CD4-positive, alpha-beta T cell treated with Interleukin-12 subunit alpha and Interleukin-12 subunit beta, for 1 hour (primary cell): ENCODE data around the gene LRRC14B.

Experiments
- DNase-seq: peaks from one replicate; pipeline ENCODE4 v3.0.0-alpha.2; 2020

Gene LRRC14B

GRCh38 chr5:176296-176823 is 14.9 kb upstream of the LRRC14B start:
- no peak for DNase-seq

GRCh38 chr5:178110-178509 is 13.2 kb upstream of the LRRC14B start:
- DNase-seq: no peak

- no peak for DNase-seq
Observed at GRCh38 chr5:179401-179800, 11.9 kb upstream of the LRRC14B start.

DNA sequence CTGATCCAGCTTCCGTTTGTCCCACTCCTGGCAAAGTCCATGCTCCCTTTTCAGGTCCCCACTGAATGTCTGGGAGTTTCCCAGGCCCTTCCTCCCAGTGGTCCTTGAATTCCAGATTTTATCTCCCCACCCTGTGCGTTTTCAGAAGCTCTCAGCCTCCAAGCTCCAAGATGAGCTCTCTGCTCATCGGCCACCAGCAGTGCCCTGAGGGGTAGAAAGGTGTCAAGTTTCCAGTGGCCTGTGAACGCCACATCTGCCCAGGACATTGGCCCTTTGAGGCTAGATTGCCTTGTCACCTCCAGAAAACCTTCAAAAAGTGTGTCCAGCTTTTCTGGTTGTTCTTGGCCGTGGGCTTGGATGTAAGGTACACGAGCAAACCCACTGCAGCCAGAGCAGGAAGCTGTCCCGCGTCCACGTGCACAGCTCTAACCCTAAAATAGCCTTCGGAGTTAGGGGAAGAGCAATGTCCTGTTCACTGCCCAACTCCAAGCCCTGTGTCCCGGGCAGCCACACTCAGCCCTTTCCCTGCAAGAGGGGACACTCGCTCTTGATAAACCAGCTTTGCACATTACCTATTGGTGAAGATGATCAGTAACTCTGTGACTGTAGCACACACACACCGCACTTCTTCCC is 10.9 kb upstream of the LRRC14B start:
- no peak for DNase-seq

- no peak for DNase-seq
Observed at GRCh38 chr5:181160-181559, 10.1 kb upstream of the LRRC14B start.

GRCh38 chr5:181566-181965 is 9.7 kb upstream of the LRRC14B start:
- no peak for DNase-seq

DNA sequence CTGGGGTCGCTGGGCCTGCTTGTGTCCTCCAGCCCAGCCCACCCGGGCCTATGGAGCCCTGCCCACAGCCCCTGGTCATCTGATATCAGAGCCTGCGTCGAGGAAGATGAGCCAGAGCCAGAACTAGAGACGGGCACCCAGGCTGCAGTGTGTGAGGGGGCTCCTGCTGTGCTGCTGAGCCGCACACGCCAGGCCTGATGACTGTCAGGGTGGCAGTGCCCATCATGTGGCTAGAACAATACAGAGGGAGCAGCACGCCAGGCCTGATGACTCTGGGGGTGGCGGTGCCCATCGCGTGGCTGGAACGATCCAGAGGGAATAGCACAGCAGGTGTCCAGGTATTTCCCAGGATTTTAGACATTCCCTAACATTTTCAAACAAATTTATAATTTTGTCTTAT is 9.2 kb upstream of the LRRC14B start:
- no peak for DNase-seq

DNA sequence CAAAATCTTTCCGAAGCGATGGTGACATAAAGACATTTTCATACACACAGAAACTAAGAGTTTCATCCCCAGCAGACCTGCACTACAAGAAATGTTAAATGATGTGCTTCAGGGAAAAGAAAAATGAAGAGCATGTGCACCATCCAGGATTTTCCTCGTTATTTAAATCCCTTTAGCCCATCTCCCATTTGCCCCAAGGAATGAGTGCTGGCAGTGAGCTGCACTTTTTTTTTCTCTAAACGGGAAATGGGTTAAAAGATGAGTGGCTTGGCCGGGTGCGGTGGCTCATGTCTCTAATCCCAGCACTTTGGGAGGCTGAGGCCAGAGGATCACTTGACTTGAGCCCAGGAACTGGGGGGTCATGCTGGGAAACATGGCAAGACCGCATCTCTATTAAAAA is 6.8 kb upstream of the LRRC14B start:
- DNase-seq: no peak

- no peak for DNase-seq
Observed at GRCh38 chr5:185095-186070, 5.9 kb upstream of the LRRC14B start.

GRCh38 chr5:186091-187041 is 4.9 kb upstream of the LRRC14B start:
- DNase-seq: no peak

- no peak for DNase-seq
Observed at GRCh38 chr5:187042-187431, 4.3 kb upstream of the LRRC14B start.

DNA sequence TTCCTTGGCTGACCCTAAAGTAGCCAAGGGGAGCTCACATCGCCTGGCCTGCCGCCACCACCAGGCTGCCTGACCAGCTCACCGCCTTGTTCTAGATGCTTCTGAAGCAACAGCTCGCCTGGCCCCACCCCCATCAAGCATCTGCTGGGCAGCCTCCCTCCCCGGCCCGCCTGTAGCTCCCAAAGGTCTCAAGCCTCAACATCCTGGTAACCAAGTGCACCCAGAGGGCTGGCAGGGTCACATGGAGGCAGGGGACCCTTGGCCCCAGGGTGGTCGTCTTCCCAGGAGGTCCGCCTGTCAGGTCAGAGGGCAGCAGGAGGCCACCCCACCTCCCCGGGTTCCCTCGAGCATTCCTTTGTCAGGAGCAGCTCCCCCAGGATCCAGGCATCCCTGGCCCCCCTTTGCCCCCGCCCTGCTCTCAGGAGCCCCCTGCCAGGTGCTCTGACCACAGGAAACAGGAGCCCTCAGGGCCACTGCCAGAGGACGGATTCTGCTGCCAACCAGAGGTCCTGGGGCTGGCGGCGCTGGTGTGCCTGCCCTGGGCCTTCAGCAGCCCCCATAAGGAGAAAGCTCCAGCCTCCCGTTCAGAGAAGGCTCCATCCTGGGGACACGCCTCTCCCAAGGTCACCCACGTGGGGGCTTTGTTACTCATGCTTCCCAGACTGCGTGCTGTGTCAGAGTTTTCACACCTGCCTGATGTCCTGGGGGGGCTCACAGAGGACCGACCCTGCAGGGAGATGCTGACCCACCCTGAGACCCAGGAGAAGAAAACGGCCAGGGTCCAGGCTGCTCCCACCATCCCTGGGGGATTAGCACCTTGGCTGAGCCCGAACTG is 3.5 kb upstream of the LRRC14B start:
- no peak for DNase-seq

DNA sequence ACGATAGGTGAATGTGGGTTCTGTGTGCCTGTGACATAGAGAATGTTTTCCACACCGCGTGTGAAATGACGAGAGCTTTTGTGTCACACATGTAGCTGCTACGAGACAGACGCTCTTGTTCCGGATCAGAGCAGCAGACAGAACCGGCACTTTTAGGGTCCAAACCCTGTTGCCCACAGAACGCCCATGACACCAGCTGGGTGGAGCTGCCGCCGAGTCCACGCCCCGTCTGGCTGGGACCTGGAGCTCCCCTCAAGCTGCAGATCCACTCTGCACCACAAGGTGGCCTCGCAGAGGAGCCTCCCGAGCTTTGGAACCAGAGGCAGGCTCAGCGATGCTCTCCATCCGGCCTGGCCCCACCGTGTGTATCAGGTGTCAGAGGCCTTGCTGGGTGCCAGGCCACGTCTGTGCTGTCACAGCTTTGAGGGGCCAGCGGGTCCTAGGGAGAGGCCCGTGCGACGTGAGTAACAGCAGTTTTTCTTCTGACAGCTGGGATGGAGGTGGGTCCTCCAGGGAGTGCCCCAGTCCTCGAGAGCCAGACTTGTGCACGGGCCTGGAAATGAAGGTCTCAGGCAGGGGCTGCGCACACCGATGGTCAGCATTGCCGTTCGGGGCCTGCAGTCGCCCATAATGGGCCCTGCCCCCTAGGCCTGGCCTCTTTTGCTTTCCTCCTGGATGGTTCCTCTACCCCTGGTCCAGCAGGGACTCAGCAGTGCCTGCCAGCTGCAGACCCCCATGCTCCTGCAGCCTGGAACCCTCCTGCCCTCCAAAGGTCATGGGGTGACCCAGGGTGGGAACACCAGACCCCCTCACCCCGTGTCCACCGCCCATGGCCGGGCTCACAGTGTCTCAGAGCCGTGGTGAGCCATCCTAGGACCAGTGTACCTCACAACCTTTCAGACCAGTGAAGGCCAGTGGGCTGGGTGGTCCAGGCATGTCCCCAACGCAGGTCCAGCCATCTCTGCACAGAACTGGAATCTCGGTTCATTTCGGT is 2.5 kb upstream of the LRRC14B start:
- DNase-seq: peak; percentile 87

DNA sequence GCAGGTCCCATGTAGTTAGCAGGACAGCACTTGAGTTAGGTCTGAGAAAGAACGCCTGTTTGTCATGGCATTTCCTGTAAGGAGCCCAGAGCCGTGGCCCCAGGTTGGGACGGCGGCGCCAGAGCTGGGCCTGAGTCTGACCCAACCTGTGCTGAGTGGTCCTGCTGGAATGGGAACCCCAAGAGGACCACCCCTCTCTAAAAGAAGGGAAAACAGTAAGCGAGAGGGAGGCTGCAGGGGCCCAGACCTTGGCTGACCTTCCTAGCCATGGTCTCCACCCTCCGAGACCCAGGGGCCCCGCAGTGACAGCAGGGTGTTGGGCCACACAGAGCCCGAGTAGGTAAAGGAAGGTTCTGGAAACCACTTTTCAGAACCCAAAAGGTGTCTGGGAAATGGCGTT is 1.8 kb upstream of the LRRC14B start:
- no peak for DNase-seq

- DNase-seq: no peak
Observed at GRCh38 chr5:189976-190365, 1.3 kb upstream of the LRRC14B start.

DNA sequence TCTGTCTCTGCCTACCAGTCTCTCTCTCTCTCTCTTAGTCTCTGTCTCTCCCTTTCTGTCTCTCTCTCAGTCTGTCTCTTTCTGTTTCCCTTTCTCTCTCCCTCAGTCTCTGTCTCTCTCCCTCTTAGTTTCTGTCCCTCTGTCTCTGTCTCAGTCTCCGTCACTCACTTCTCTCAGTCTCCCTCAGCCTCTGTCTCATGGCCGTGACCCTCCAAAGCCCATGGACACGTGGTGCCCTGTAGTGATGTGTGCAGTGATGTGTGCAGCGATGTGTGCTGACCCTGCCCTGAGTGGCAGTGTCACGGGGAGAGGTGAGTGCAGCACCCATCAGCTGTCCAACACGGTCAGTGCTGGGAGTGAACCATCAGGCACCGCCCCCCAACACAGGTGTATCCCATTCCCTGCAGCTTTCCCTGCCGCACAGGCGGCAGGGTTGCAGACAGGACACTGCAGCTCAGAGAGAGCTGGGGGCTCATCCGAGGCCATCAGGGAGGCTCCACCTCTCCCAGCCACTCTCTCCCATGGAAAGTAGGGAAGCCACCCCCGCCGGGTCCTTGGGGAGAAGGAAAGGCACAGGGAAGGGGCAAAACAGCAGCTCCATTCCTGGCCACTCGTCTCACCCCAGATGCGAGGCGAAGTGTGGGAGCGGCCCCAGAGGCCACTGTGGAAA is 794 bp upstream of the LRRC14B start:
- no peak for DNase-seq

GRCh38 chr5:191949-192690 is 825 bp downstream of the LRRC14B start:
- no peak for DNase-seq

- no peak for DNase-seq
Observed at GRCh38 chr5:192691-192969, 1.3 kb downstream of the LRRC14B start.

- no peak for DNase-seq
Observed at GRCh38 chr5:192970-193831, 1.9 kb downstream of the LRRC14B start.
